ENCODE data around the gene ABCC8.
A peak's percentile ranks its signal among the peaks of the same experiment; 100 is the strongest.

ABCC8 gene

GRCh38 chr11:17397311-17398002, 79.2 kb downstream of the ABCC8 start:
- no peak for TF ChIP-seq CTCF (IDR thresholded peaks at IDR 0.05; ENCODE audit: borderline replicate concordance, control extremely low read depth, extremely low read depth, insufficient read depth, missing control alignments)
- in situ Hi-C loops (cut with MboI; ENCODE audit: low sequenced_read_pairs, unreplicated experiment): no loop called here
- DNase-seq (ENCODE audit: low spot score): peak; percentile 12

GRCh38 chr11:17396598-17397310, 79.9 kb downstream of the ABCC8 start:
- peak; percentile 20 for DNase-seq (ENCODE audit: low spot score)
- in situ Hi-C loops (cut with MboI; ENCODE audit: low sequenced_read_pairs, unreplicated experiment): no loop called here
- TF ChIP-seq CTCF (IDR thresholded peaks at IDR 0.05; ENCODE audit: borderline replicate concordance, control extremely low read depth, extremely low read depth, insufficient read depth, missing control alignments): no peak

GRCh38 chr11:17395978-17396377, 80.7 kb downstream of the ABCC8 start:
- in situ Hi-C loops (cut with MboI; ENCODE audit: low sequenced_read_pairs, unreplicated experiment): no loop called here
- no peak for TF ChIP-seq CTCF (IDR thresholded peaks at IDR 0.05; ENCODE audit: borderline replicate concordance, control extremely low read depth, extremely low read depth, insufficient read depth, missing control alignments)
- peak; percentile 28 for DNase-seq (ENCODE audit: low spot score)

GRCh38 chr11:17395554-17395961, 81.1 kb downstream of the ABCC8 start:
- in situ Hi-C loops (cut with MboI; ENCODE audit: low sequenced_read_pairs, unreplicated experiment): no loop called here
- TF ChIP-seq CTCF (IDR thresholded peaks at IDR 0.05; ENCODE audit: borderline replicate concordance, control extremely low read depth, extremely low read depth, insufficient read depth, missing control alignments): no peak
- no peak for DNase-seq (ENCODE audit: low spot score)

- peak; percentile 26 for DNase-seq (ENCODE audit: low spot score)
- TF ChIP-seq CTCF (IDR thresholded peaks at IDR 0.05; ENCODE audit: borderline replicate concordance, control extremely low read depth, extremely low read depth, insufficient read depth, missing control alignments): no peak
- in situ Hi-C loops (cut with MboI; ENCODE audit: low sequenced_read_pairs, unreplicated experiment): loop anchor here (5.0 kb wide), 1 partner anchor 107 kb away; no protein-coding TSS in a partner anchor
These were observed 81.8 kb downstream of the ABCC8 start for GRCh38 chr11:17394743-17395390.

GRCh38 chr11:17393472-17393871, 83.2 kb downstream of the ABCC8 start:
- peak; percentile 11 for DNase-seq (ENCODE audit: low spot score)
- TF ChIP-seq CTCF (IDR thresholded peaks at IDR 0.05; ENCODE audit: borderline replicate concordance, control extremely low read depth, extremely low read depth, insufficient read depth, missing control alignments): no peak
- in situ Hi-C loops (cut with MboI; ENCODE audit: low sequenced_read_pairs, unreplicated experiment): loop anchor here (5.0 kb wide), 1 partner anchor 109 kb away; no protein-coding TSS in a partner anchor

Measured in GM13976 (cell line).